H1 (cell line): Measurements from ENCODE around the gene MATR3.
"Not testable (repeated sequence)": the region's sequence is repeated elsewhere in the genome, so short reads cannot be mapped to it uniquely, and the experiment has no call there.

ENCODE experiments used
- CTCF ChIP-seq, 3 experiments: IDR thresholded peaks; 1 replicate in 2 of 3; 2 replicates in 1 of 3; pipeline versions ENCODE4 v1.5.1 to v1.6.1; 2011; ENCODE audit warnings: low read length in 3 of 3, mild to moderate bottlenecking in 3 of 3, inconsistent platforms in 2 of 3, low read depth in 1 of 3, moderate library complexity in 1 of 3; ENCODE audit not compliant: insufficient read depth in 1 of 3; ENCODE audit errors: control extremely low read depth in 1 of 3
- EP300 ChIP-seq, 2 experiments: IDR thresholded peaks; 1 replicate in 1 of 2; 2 replicates in 1 of 2; pipeline ENCODE4 v1.6.1; 2011 to 2012; ENCODE audit warnings: low read depth in 2 of 2, low read length in 2 of 2, mild to moderate bottlenecking in 2 of 2, borderline replicate concordance in 1 of 2, inconsistent platforms in 1 of 2, moderate library complexity in 1 of 2
- EZH2 ChIP-seq: fragments of 200-600 bp; sonication (generic); IDR thresholded peaks from 2 replicates; pipeline ENCODE4 v1.7.1; 2012; ENCODE audit warnings: low read depth, mild to moderate bottlenecking, moderate library complexity, low read length, inconsistent platforms; ENCODE audit not compliant: severe bottlenecking
- JUN ChIP-seq: IDR thresholded peaks from 2 replicates; pipeline ENCODE4 v1.6.1; 2011; ENCODE audit warnings: low read depth, mild to moderate bottlenecking, improper control_type of control experiment, low read length
- MAFK ChIP-seq: IDR thresholded peaks from 2 replicates; pipeline ENCODE4 v1.6.1; 2012; ENCODE audit warnings: low read depth, mild to moderate bottlenecking, improper control_type of control experiment, low read length
- SP4 ChIP-seq: IDR thresholded peaks from 2 replicates; pipeline ENCODE4 v1.6.1; 2012; ENCODE audit warnings: low read length, inconsistent platforms
- USF2 ChIP-seq: IDR thresholded peaks from 2 replicates; pipeline ENCODE4 v1.6.1; 2011; ENCODE audit warnings: low read length, improper control_type of control experiment

DNA sequence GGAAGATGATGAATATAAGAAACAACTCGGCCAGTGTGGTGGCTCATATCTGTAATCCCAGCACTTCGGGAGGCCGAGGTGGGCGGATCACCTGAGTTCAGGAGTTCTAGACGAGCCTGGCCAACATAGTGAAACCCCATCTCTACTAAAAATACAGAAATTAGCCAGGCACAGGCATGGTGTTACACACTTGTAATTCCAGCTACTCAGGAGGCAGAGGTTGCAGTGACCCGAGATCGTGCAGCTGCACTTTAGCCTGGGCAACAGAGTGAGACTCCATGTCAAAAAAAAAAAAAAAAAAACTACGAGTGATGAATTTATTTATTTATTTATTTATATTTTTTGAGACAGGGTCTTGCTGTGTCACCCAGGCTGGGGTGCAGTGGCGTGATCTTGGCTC lies 54.3 kb downstream of the MATR3 start:
- TF ChIP-seq CTCF (IDR thresholded peaks at IDR 0.05; ENCODE audit: control extremely low read depth in 1 of 3, insufficient read depth in 1 of 3, low read depth in 1 of 3, low read length in 3 of 3); USF2; EP300 (IDR thresholded peaks at IDR 0.05; ENCODE audit: borderline replicate concordance in 1 of 2, low read depth in 2 of 2, low read length in 2 of 2); MAFK; EZH2; SP4; JUN: not testable (repeated sequence)
